HepG2 (cell line): ENCODE results near the gene CHID1. TPM values are rescaled to one million over a fixed set of nuclear protein-coding genes. Genes with fewer than 3 reads are reported as not detected.

ENCODE experiments used
- MEIS2 ChIP-seq: sonication (generic); formaldehyde crosslinking; IDR thresholded peaks from 2 replicates; pipeline ENCODE4 v1.9.0; 2021; ENCODE audit warnings: mild to moderate bottlenecking, missing genetic modification reagents
- RARA ChIP-seq: IDR thresholded peaks from 2 replicates; pipeline ENCODE4 v1.6.1; 2016; ENCODE audit warnings: missing genetic modification reagents, missing compliant biosample characterization
- THAP11 ChIP-seq: IDR thresholded peaks from 2 replicates; pipeline ENCODE4 v1.6.1; 2016; ENCODE audit warnings: missing biosample characterization, missing genetic modification reagents
- YEATS4 ChIP-seq: sonication (generic); formaldehyde crosslinking; IDR thresholded peaks from 2 replicates; pipeline ENCODE4 v1.4.0; 2020; ENCODE audit warnings: missing genetic modification reagents, borderline replicate concordance
- ZNF773 ChIP-seq: sonication (generic); formaldehyde crosslinking; IDR thresholded peaks from 2 replicates; pipeline ENCODE4 v1.4.0; 2020; ENCODE audit warnings: missing genetic modification reagents, borderline replicate concordance
- polyA plus RNA-seq, 8 experiments: library from polyadenylated mRNA; depleted of rRNA in 3 of 8; stranded (reverse) in 7 of 8; unstranded in 1 of 8; fragments of >200 nt; fragmentation: Illumina TruSeq in 4 of 8; extraction: Trizol in 4 of 8; gene quantifications; 2 replicates each; pipeline versions ENCODE4 v1.2.1 to v1.2.3, GENCODE V29; 2011 to 2016; ENCODE audit warnings: low read depth in 4 of 8, missing spikeins in 1 of 8, mixed read lengths in 1 of 8; ENCODE audit not compliant: insufficient read depth in 1 of 8
- total RNA-seq, 5 experiments: library from RNA; depleted of rRNA; stranded (reverse); fragments of >200 nt; fragmentation: Illumina TruSeq; extraction: Trizol; gene quantifications; 2 replicates each; pipeline ENCODE4 v1.2.3, GENCODE V29; 2016; ENCODE audit warnings: low read depth in 1 of 5
- TF ChIP-seq, protein P1 (sequence below): sonication (generic); formaldehyde crosslinking; IDR thresholded peaks from 2 replicates; pipeline ENCODE4 v1.5.0; 2020; ENCODE audit warnings: mild to moderate bottlenecking, missing genetic modification reagents, moderate library complexity
- TF ChIP-seq, protein P2 (sequence below): IDR thresholded peaks from 2 replicates; pipeline ENCODE4 v1.6.1; 2016; ENCODE audit warnings: mild to moderate bottlenecking
- TF ChIP-seq, protein P3 (sequence below): sonication (generic); formaldehyde crosslinking; IDR thresholded peaks from 2 replicates; pipeline ENCODE4 v1.8.0; 2023; ENCODE audit warnings: mild to moderate bottlenecking, missing genetic modification reagents

The CHID1 gene
- total and polyA plus RNA-seq, 2 of the 13 experiments (the other 11 are each of a cell fraction or from before 2014, with no cell fraction given): 65.1 to 93.6 TPM

DNA sequence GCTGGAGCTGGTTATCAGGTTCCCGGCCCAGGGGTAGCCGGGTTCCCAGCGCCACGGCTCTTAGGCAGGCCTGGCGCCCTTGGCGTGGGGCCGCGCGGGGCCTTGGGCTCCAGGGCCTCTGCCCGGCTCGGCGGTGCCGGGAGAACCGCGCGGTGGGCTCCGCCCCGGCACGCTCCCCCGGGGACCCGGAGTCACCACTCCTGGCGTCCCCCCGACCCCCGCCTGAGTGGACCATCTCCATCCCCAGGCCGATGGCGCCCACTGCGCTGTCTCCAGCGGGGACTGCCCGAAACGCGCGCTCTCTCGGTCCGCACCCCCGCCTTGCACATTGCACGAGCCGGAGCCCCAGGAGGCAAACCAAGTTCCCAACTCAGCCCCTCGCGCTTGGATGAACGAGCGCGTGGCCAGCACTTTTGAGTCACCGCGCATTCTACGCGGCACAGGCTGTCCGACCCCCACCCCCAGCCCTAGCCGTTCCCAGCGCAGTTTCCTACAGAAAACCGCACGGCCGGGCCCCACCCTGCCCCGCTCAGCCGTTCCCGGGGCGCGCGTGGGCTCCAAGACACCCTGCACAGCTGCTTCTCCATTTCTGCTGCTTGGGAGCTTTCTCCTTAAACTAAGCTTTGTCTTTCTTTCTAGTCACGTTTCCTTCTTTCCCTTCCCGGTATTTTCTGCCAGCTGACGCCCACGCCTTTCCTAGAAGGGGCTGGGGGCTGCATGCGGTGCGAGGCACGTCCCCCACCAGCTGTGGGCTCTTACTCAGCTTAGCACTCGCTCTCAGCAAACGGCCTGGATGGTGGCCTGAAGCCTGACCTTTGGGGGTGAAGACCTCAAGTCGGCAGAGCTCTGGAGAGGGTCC lies 650 bp upstream of the CHID1 start (continued):
- TF ChIP-seq ZNF773: 0 out of 2 replicates have a peak, but pooled peaks have one; percentile 42
- TF ChIP-seq, protein P1, sequence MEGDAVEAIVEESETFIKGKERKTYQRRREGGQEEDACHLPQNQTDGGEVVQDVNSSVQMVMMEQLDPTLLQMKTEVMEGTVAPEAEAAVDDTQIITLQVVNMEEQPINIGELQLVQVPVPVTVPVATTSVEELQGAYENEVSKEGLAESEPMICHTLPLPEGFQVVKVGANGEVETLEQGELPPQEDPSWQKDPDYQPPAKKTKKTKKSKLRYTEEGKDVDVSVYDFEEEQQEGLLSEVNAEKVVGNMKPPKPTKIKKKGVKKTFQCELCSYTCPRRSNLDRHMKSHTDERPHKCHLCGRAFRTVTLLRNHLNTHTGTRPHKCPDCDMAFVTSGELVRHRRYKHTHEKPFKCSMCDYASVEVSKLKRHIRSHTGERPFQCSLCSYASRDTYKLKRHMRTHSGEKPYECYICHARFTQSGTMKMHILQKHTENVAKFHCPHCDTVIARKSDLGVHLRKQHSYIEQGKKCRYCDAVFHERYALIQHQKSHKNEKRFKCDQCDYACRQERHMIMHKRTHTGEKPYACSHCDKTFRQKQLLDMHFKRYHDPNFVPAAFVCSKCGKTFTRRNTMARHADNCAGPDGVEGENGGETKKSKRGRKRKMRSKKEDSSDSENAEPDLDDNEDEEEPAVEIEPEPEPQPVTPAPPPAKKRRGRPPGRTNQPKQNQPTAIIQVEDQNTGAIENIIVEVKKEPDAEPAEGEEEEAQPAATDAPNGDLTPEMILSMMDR (CRISPR knock-in tag): peak; percentile 2; the same call in 1 of the 2 replicates
- peak; percentile 49 for TF ChIP-seq MEIS2 (CRISPR knock-in tag)
- TF ChIP-seq YEATS4 (CRISPR knock-in tag): peak; percentile 64; the same call in 1 of the 2 replicates
- peak; percentile 9; the same call in 1 of the 2 replicates for TF ChIP-seq THAP11 (CRISPR knock-in tag)
- TF ChIP-seq, protein P2, sequence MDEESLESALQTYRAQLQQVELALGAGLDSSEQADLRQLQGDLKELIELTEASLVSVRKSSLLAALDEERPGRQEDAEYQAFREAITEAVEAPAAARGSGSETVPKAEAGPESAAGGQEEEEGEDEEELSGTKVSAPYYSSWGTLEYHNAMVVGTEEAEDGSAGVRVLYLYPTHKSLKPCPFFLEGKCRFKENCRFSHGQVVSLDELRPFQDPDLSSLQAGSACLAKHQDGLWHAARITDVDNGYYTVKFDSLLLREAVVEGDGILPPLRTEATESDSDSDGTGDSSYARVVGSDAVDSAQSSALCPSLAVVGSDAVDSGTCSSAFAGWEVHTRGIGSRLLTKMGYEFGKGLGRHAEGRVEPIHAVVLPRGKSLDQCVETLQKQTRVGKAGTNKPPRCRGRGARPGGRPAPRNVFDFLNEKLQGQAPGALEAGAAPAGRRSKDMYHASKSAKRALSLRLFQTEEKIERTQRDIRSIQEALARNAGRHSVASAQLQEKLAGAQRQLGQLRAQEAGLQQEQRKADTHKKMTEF: peak; percentile 17; the same call in 1 of the 2 replicates
- TF ChIP-seq, protein P3, sequence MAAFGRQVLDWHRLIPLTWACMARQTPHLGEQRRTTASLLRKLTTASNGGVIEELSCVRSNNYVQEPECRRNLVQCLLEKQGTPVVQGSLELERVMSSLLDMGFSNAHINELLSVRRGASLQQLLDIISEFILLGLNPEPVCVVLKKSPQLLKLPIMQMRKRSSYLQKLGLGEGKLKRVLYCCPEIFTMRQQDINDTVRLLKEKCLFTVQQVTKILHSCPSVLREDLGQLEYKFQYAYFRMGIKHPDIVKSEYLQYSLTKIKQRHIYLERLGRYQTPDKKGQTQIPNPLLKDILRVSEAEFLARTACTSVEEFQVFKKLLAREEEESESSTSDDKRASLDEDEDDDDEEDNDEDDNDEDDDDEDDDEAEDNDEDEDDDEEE (CRISPR knock-in tag): 0 out of 2 replicates have a peak, but pooled peaks have one; percentile 3
- TF ChIP-seq RARA: 0 out of 2 replicates have a peak, but pooled peaks have one; percentile 6
